HG02588 (cell line): ENCODE data around the gene RETREG1.
A peak's percentile ranks its signal among the peaks of the same experiment; 100 is the strongest.
"Not testable (repeated sequence)": the region's sequence is repeated elsewhere in the genome, so short reads cannot be mapped to it uniquely, and the experiment has no call there.

ENCODE experiments used
- ATAC-seq: cut with Tn5 transposase; IDR thresholded peaks from one replicate; pipeline ENCODE4 v1.9.1; 2021; ENCODE audit warnings: mild to moderate bottlenecking, moderate library complexity; ENCODE audit not compliant: unreplicated experiment

Gene RETREG1

GRCh38 chr5:16616536-16617273, at the start of gene RETREG1:
TSS of gene RETREG1 (minus strand) at chr5:16616997. CDS start at chr5:16616971, 26 bp downstream.
- ATAC-seq, result peak; percentile 65

GRCh38 chr5:16666130-16666882, 49.5 kb upstream of the RETREG1 start:
- ATAC-seq, result no peak

GRCh38 chr5:16665601-16666000, 48.8 kb upstream of the RETREG1 start:
- ATAC-seq, result no peak

- no peak for ATAC-seq
These were observed 47.6 kb upstream of the RETREG1 start for GRCh38 chr5:16664368-16664767.

GRCh38 chr5:16663840-16664239, 47.0 kb upstream of the RETREG1 start:
- ATAC-seq, result no peak

GRCh38 chr5:16661713-16662112, 44.9 kb upstream of the RETREG1 start:
- ATAC-seq, result no peak

GRCh38 chr5:16660982-16661381, 44.2 kb upstream of the RETREG1 start:
- no peak for ATAC-seq

- no peak for ATAC-seq
These were observed 42.7 kb upstream of the RETREG1 start for GRCh38 chr5:16659536-16659935.

GRCh38 chr5:16656561-16657191, 39.9 kb upstream of the RETREG1 start:
- ATAC-seq, result no peak

GRCh38 chr5:16654647-16655334, 38.0 kb upstream of the RETREG1 start:
- no peak for ATAC-seq

- ATAC-seq, result not testable (repeated sequence)
These were observed 31.9 kb upstream of the RETREG1 start for GRCh38 chr5:16648739-16649138.

GRCh38 chr5:16644301-16644889, 27.6 kb upstream of the RETREG1 start:
- no peak for ATAC-seq

- no peak for ATAC-seq
These were observed 26.1 kb upstream of the RETREG1 start for GRCh38 chr5:16642867-16643266.

- no peak for ATAC-seq
These were observed 22.4 kb upstream of the RETREG1 start for GRCh38 chr5:16639206-16639605.

GRCh38 chr5:16628376-16628775, 11.6 kb upstream of the RETREG1 start:
- no peak for ATAC-seq

GRCh38 chr5:16626696-16627264, 10.0 kb upstream of the RETREG1 start:
- ATAC-seq, result no peak

GRCh38 chr5:16625096-16625495, 8.3 kb upstream of the RETREG1 start:
- ATAC-seq, result no peak

- no peak for ATAC-seq
These were observed 2.3 kb upstream of the RETREG1 start for GRCh38 chr5:16619136-16619535.

GRCh38 chr5:16618138-16618897, 1.5 kb upstream of the RETREG1 start:
- no peak for ATAC-seq
